ENCODE results near the gene FARS2.
"Not testable (repeated sequence)": the region's sequence is repeated elsewhere in the genome, so short reads cannot be mapped to it uniquely, and the experiment has no call there.

The FARS2 gene

GRCh38 chr6:5563086-5563485 is 301.8 kb downstream of the FARS2 start:
- in situ Hi-C loops (cut with MboI; ENCODE audit: low sequenced_read_pairs) = no loop called here

DNA sequence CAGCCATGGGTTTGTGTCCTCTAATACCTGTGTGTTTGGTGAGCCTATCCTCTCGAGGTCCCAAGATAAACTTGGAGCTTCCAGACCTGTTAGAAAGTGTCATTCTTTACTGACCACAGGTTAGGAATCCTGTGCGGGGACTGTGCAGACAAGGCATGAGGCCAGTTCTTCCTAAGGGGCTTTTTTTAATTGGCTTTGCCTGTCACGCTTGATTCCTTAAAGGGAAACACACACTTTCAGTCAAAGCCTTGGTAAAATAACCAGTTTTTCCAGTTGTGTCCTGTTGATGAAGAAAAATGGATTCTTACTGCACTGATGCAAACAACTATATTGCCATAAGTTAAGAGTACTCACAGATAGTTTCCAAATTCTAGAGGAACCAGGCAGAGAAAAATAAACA is 303.4 kb downstream of the FARS2 start:
- in situ Hi-C loops (cut with MboI; ENCODE audit: low sequenced_read_pairs) = not testable (repeated sequence)

DNA sequence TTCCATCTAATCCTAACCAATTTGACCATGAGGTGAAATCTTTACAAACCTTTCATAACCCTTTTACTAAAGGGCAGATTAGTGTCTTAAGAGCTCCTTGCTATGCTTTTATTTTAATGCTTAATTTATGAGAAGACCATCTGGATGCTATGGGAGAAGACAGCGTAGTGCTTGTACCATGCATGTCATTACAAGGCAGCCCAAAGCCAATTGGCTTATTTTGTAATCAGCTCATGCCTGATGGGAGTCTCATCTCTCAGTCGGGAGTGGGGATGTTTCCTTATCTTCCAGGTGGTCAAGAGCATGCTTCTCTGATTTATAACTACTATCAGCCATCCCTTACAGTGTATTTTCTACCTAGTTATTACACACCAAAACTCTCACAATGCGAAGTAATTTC is 304.7 kb downstream of the FARS2 start:
- in situ Hi-C loops (cut with MboI; ENCODE audit: low sequenced_read_pairs) = no loop called here

DNA sequence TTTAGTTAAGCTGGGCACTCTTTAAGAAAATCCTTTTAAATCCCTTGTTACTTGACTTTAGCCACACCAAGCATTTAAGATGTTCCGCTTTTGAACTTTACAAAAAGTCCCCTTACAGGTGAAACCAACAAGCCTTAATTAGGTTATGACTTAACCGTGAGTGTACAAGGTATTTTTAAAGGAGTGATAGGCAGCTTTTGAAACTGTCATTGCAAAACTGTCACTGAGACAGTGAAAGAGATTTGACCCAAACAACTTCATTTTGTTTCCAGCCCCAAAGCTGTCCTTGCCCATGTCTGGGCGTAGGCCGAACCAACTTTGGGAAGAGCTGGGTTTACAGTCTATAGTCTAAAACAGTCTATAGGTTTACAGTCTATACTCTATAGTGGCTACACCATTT is 305.4 kb downstream of the FARS2 start:
- in situ Hi-C loops (cut with MboI; ENCODE audit: low sequenced_read_pairs) = no loop called here

GRCh38 chr6:5567352-5567751 is 306.0 kb downstream of the FARS2 start:
- in situ Hi-C loops (cut with MboI; ENCODE audit: low sequenced_read_pairs) = no loop called here

- in situ Hi-C loops (cut with MboI; ENCODE audit: low sequenced_read_pairs) = no loop called here
These were observed 306.6 kb downstream of the FARS2 start for GRCh38 chr6:5567890-5568289.

- in situ Hi-C loops (cut with MboI; ENCODE audit: low sequenced_read_pairs) = no loop called here
These were observed 308.2 kb downstream of the FARS2 start for GRCh38 chr6:5569491-5569890.

- in situ Hi-C loops (cut with MboI; ENCODE audit: low sequenced_read_pairs) = no loop called here
These were observed 309.3 kb downstream of the FARS2 start for GRCh38 chr6:5570641-5571040.

GRCh38 chr6:5580736-5581581 is 319.6 kb downstream of the FARS2 start:
- in situ Hi-C loops (cut with MboI; ENCODE audit: low sequenced_read_pairs) = no loop called here

DNA sequence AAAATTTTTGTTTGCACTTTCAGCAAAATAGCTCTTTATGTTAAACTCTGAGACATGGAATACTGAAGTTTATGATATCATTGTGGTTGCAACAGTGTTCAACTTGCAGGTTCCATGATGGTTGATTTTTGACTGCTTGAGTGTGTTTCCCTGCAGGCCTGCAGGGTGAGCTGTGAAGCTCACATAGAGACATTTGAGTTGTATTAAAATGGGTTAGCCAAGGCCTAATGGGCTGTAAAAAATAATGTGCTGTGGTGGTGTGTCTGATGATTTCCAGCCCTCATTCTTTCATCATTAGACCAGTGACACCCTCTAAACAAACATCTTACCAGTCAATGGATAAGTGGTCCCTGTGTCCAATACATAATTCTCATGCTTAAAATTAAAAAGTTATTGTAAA is 321.4 kb downstream of the FARS2 start:
- in situ Hi-C loops (cut with MboI; ENCODE audit: low sequenced_read_pairs) = no loop called here

DNA sequence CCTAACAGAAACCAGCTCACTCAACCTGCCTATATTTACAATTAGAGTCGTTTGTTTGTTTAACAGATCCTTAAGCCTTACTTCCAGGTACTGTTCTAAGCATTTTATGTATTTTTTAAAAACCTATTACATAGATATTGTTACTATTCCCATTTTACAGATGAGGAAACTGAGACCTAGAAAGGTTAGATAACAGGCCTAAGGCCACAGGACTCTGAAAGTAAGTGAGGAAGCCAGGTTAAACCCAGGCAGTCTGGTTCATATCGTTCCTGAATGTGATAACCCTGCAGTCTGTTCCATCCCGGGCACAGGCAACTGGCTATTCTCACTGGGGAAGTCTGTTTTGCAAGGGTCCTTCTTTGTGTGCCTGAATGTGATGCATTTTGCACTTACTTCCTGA is 322.2 kb downstream of the FARS2 start:
- in situ Hi-C loops (cut with MboI; ENCODE audit: low sequenced_read_pairs) = no loop called here

GRCh38 chr6:5584078-5584482 is 322.8 kb downstream of the FARS2 start:
- in situ Hi-C loops (cut with MboI; ENCODE audit: low sequenced_read_pairs) = no loop called here

- in situ Hi-C loops (cut with MboI; ENCODE audit: low sequenced_read_pairs) = no loop called here
These were observed 326.3 kb downstream of the FARS2 start for GRCh38 chr6:5587648-5588047.

GRCh38 chr6:5589422-5590141 is 328.3 kb downstream of the FARS2 start:
- in situ Hi-C loops (cut with MboI; ENCODE audit: low sequenced_read_pairs) = no loop called here

DNA sequence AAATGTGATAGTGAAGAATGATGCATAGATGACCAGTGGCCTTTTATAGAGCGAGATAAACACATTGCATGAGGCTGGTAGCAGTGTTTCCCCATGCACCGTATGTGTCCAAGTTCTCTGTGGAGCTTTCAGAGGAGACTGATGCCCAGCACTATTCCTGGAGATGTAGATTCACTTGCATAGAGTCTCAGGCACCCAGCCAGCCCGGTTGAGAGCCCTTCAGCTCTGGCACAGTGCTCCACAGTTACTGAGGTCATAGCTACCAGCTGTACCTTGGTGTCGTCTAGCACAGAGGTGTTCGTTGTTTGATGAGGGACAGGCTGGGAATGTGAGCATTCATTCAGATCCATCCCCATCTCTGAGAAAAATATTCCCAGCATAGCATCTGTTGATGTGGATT is 328.9 kb downstream of the FARS2 start:
- in situ Hi-C loops (cut with MboI; ENCODE audit: low sequenced_read_pairs) = no loop called here

DNA sequence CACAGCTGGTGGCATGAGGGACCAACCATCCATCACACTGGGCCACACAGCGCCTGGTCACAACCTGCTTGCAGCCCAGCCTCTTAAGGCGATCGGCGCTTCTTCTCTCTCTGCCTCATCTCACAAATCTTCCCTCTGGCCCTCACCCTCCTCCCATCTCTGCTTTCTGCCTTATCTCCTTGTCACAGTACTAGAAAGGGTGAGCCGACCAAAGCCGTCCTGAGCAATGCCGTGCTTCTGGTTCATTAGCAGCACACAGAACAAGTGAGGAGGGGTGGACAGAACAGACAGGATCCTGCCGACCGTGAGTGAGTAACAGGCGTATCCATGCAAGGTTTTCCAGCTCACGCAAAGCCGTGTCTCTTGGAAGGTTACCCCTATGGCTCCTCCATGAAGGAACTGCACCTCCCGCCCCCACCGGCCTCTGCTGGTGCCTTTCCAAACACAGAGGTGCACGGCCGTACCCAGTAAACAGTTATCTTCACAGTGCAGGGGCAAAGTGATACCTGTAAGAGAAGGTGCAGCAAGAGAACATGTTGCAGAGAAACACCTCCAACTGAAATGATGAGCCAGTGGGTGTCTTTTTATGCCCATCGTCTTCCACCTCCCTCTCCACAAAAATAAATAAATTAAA is 331.7 kb downstream of the FARS2 start:
- in situ Hi-C loops (cut with MboI; ENCODE audit: low sequenced_read_pairs) = no loop called here

- in situ Hi-C loops (cut with MboI; ENCODE audit: low sequenced_read_pairs) = no loop called here
These were observed 333.9 kb downstream of the FARS2 start for GRCh38 chr6:5595184-5595583.

DNA sequence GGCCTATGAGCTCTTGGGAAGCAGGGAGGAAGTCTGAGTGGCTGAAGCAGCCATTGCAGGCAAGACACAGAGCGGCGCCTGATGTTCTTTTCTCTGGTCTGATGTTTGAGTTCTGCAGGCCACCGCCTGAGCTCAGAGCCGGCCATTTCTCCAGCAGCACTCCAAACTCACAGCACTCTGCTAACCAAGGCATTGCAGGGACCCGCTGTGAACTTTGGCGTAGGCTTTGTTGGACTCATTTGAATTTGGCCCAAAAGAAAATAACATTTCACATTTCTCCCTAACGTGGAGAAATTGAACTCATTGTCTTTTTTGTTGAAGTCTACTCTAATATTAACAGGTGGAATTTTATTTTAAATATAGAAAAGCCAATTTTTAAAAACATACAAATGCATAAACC is 336.1 kb downstream of the FARS2 start:
- in situ Hi-C loops (cut with MboI; ENCODE audit: low sequenced_read_pairs) = no loop called here

- in situ Hi-C loops (cut with MboI; ENCODE audit: low sequenced_read_pairs) = no loop called here
These were observed 336.8 kb downstream of the FARS2 start for GRCh38 chr6:5598123-5598522.

DNA sequence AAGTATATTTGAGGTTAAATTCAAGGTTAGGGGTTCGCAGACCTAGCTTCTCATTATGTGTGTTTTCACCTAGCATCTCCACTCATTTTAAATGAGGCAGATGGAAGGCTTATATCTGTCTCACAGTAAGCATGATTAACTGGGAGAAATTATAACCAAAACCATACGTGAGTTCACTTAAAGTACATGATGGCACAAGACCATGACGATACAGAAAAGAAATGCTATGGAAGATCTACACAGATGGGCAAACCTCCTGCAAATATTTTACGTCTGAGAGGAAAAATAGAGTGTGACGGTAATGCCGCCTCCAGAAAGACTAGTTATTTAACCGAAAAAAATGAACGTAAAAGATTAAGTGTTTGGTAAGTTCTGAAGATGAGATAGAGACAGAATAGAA is 337.8 kb downstream of the FARS2 start:
- in situ Hi-C loops (cut with MboI; ENCODE audit: low sequenced_read_pairs) = no loop called here

- in situ Hi-C loops (cut with MboI; ENCODE audit: low sequenced_read_pairs) = no loop called here
These were observed 344.6 kb downstream of the FARS2 start for GRCh38 chr6:5605937-5606336.

DNA sequence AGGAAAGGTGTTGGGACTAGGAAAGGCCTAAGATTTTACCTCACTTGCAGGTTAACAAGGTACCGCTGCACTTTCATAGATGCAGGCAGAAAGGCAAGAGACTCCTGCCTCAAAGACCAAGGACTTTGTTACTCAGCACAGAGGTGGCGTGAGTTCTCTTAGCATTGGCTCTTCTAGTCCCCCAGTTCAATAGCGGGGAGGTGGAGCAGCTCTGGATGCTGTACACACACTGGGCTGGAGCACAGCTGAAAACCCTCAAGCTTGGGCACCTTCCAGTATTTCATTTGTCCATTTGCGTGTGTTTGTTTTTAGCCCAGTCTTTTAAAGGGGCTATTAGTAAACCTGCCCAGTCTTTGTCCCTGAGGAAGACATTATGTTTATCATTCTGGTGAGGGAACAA is 345.2 kb downstream of the FARS2 start:
- in situ Hi-C loops (cut with MboI; ENCODE audit: low sequenced_read_pairs) = no loop called here

Measured in HL-60/S4 treated with phorbol 12-myristate 13-acetate at 8.2 ng/mL for 4 days and 3 days (cell line).